ENCODE data around the gene PACSIN2.

Gene PACSIN2

DNA sequence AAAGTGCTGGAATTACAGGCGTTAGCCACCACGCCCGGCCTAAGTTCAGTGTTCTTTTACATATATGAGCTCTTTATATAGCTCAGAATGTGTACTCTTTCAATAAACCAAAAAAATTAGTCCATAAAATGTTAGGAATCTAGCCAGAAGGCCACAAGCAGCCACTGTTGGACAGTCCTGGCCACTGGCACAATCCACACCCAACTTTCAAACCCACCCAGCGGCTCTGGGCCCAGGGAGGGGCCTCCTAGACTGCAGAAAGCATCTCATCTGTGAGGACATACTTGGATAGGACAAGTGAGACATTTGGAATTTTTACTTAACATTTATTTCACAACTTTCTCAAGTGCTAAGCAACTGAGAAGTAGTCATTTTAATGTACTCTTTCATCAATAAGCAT is 6.4 kb downstream of the PACSIN2 start:
- H3K4me3 ChIP-seq (ENCODE audit: low read depth, low read length), result no peak overlapping the region
- TF ChIP-seq, protein P1, sequence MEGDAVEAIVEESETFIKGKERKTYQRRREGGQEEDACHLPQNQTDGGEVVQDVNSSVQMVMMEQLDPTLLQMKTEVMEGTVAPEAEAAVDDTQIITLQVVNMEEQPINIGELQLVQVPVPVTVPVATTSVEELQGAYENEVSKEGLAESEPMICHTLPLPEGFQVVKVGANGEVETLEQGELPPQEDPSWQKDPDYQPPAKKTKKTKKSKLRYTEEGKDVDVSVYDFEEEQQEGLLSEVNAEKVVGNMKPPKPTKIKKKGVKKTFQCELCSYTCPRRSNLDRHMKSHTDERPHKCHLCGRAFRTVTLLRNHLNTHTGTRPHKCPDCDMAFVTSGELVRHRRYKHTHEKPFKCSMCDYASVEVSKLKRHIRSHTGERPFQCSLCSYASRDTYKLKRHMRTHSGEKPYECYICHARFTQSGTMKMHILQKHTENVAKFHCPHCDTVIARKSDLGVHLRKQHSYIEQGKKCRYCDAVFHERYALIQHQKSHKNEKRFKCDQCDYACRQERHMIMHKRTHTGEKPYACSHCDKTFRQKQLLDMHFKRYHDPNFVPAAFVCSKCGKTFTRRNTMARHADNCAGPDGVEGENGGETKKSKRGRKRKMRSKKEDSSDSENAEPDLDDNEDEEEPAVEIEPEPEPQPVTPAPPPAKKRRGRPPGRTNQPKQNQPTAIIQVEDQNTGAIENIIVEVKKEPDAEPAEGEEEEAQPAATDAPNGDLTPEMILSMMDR (IDR thresholded peaks at IDR 0.05; ENCODE audit: low read depth, low read length), result no peak
- TF ChIP-seq POLR2A (IDR thresholded peaks at IDR 0.05; ENCODE audit: extremely low read depth, insufficient read length), result no peak
- TF ChIP-seq MYC (IDR thresholded peaks at IDR 0.05; ENCODE audit: low read depth, low read length), result no peak
- TF ChIP-seq, protein P2, sequence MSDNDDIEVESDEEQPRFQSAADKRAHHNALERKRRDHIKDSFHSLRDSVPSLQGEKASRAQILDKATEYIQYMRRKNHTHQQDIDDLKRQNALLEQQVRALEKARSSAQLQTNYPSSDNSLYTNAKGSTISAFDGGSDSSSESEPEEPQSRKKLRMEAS (IDR thresholded peaks at IDR 0.05; ENCODE audit: low read depth, low read length), result no peak
- DNase-seq (ENCODE audit: low read depth), result no peak

DNA sequence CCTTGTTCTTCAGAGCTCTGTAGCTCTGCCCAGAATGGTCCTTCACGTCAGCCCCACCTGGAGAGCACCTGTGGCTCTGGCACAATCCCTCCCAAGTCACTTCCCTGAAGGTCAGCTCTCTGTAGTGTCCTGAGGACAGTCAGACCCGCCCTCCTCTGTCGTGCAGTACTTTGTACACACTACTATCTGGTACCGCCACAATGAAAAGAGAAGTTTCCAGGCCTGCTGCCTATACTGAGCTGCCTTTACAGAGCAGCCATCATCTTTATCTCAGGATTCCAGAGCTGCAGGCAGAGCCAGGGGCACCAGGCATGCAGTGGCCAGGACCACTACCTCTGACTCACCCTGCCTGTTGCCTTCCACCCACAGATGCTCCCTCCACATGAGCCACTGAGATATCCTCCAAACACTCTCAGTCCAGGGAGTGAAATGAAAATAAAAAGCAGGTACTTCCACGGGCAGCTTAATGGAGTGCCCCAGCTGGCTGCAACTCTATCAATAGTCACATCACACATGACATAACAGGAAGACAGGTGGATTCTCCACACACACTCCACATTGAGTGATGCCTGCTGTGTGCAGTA is 7.3 kb downstream of the PACSIN2 start:
- DNase-seq (ENCODE audit: low read depth), result peak; percentile 63
- no peak overlapping the region for H3K4me3 ChIP-seq (ENCODE audit: low read depth, low read length)
- TF ChIP-seq POLR2A (IDR thresholded peaks at IDR 0.05; ENCODE audit: extremely low read depth, insufficient read length) (no peak), MYC (IDR thresholded peaks at IDR 0.05; ENCODE audit: low read depth, low read length) (no peak)
- TF ChIP-seq, protein P1 (IDR thresholded peaks at IDR 0.05; ENCODE audit: low read depth, low read length), result no peak
- TF ChIP-seq, protein P2 (IDR thresholded peaks at IDR 0.05; ENCODE audit: low read depth, low read length), result no peak

DNA sequence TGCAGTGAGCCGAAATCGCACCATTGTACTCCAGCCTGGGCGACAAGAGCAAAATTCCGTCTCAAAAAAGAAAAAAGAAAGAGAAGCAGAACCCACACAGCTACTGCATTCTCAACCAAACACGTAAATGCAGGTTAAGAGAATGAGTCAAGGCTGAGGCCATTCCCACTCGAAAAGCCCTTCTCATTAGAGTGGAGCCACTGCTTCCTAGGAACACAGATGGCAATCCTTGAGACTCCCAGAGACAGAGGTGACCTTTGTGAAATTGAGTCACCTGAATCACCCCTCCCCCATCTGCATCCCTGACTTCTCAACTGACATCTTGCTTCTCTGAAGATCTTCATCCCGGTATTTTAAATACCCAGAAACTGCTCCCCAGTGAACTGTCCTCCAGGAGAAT is 8.2 kb downstream of the PACSIN2 start:
- TF ChIP-seq, protein P2 (IDR thresholded peaks at IDR 0.05; ENCODE audit: low read depth, low read length), result no peak
- TF ChIP-seq MYC (IDR thresholded peaks at IDR 0.05; ENCODE audit: low read depth, low read length) (no peak), POLR2A (IDR thresholded peaks at IDR 0.05; ENCODE audit: extremely low read depth, insufficient read length) (no peak)
- TF ChIP-seq, protein P1 (IDR thresholded peaks at IDR 0.05; ENCODE audit: low read depth, low read length), result no peak
- H3K4me3 ChIP-seq (ENCODE audit: low read depth, low read length), result no peak overlapping the region
- no peak for DNase-seq (ENCODE audit: low read depth)

DNA sequence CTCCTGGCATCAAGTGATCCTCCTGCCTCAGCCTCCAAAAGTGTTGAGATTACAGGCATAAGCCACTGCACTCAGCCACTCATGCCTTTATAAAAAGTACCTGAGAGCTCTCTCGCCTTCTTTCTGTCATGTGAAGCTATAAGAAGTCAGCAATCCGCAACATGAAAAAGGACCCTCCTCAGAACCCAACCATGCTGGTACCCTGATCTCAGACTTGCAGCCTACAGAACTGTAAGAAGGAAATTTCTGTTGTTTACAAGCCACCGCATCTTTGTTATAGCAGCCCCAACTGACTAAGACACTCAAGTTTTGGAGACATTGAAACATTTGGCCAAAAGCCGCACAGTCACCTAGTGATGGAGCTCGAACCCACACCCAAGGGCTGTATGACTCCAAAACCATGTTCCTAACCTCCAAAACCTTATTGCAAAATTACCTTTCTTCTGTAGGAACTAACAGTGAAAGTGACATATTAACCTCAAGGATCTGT is 8.9 kb downstream of the PACSIN2 start:
- no peak for DNase-seq (ENCODE audit: low read depth)
- no peak for TF ChIP-seq POLR2A (IDR thresholded peaks at IDR 0.05; ENCODE audit: extremely low read depth, insufficient read length)
- TF ChIP-seq, protein P1 (IDR thresholded peaks at IDR 0.05; ENCODE audit: low read depth, low read length), result no peak
- no peak for TF ChIP-seq MYC (IDR thresholded peaks at IDR 0.05; ENCODE audit: low read depth, low read length)
- TF ChIP-seq, protein P2 (IDR thresholded peaks at IDR 0.05; ENCODE audit: low read depth, low read length), result no peak
- no peak overlapping the region for H3K4me3 ChIP-seq (ENCODE audit: low read depth, low read length)

DNA sequence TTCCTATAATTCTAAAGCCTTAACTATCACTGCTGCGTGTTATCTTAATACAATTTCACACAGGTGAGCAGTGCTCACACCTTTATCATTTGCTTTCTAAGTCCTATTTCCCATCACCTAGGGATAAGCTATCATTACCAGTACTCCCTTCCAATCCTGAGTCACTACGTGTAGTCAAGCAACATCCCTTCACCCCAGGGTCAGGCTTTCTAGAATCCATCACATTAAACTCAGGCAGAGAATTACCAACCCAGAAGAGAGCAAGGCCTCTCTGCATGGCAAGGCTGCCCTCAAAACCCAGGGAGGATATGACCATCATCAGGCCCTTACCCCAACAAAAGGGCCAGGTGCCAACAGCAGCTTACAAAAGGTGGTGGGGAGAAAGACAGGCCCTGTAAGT is 9.8 kb downstream of the PACSIN2 start:
- no peak for DNase-seq (ENCODE audit: low read depth)
- TF ChIP-seq, protein P1 (IDR thresholded peaks at IDR 0.05; ENCODE audit: low read depth, low read length), result no peak

More for the DNA sequence above, 9.8 kb downstream of the PACSIN2 start:
- no peak overlapping the region for H3K4me3 ChIP-seq (ENCODE audit: low read depth, low read length)
